HG03457 (cell line): Measurements from ENCODE around the gene CCDC148.
"Not testable (repeated sequence)": the region's sequence is repeated elsewhere in the genome, so short reads cannot be mapped to it uniquely, and the experiment has no call there.

Source experiments
- ATAC-seq: cut with Tn5 transposase; IDR thresholded peaks from one replicate; pipeline ENCODE4 v1.9.1; 2021; ENCODE audit warnings: moderate number of reproducible peaks; ENCODE audit not compliant: unreplicated experiment

CCDC148 gene

GRCh38 chr2:158223066-158223465 is 233.5 kb downstream of the CCDC148 start:
- ATAC-seq, result not testable (repeated sequence)

- no peak for ATAC-seq
Measured at GRCh38 chr2:158221063-158222020, 235.2 kb downstream of the CCDC148 start.

GRCh38 chr2:158217593-158217992 is 239.0 kb downstream of the CCDC148 start:
- no peak for ATAC-seq

GRCh38 chr2:158214431-158214830 is 242.1 kb downstream of the CCDC148 start:
- peak; percentile 79 for ATAC-seq

GRCh38 chr2:158213773-158214172 is 242.8 kb downstream of the CCDC148 start:
- no peak for ATAC-seq

GRCh38 chr2:158212301-158212700 is 244.3 kb downstream of the CCDC148 start:
- no peak for ATAC-seq

- ATAC-seq, result no peak
Measured at GRCh38 chr2:158211502-158211901, 245.1 kb downstream of the CCDC148 start.

GRCh38 chr2:158207354-158207753 is 249.2 kb downstream of the CCDC148 start:
- no peak for ATAC-seq

GRCh38 chr2:158205215-158205614 is 251.3 kb downstream of the CCDC148 start:
- no peak for ATAC-seq

GRCh38 chr2:158204741-158205165 is 251.8 kb downstream of the CCDC148 start:
- ATAC-seq, result no peak

- ATAC-seq, result no peak
Measured at GRCh38 chr2:158202161-158202815, 254.3 kb downstream of the CCDC148 start.

GRCh38 chr2:158199928-158200650 is 256.5 kb downstream of the CCDC148 start:
- no peak for ATAC-seq

GRCh38 chr2:158197940-158198339 is 258.6 kb downstream of the CCDC148 start:
- ATAC-seq, result no peak

- no peak for ATAC-seq
Measured at GRCh38 chr2:158194229-158194628, 262.3 kb downstream of the CCDC148 start.

- no peak for ATAC-seq
Measured at GRCh38 chr2:158192515-158193443, 263.8 kb downstream of the CCDC148 start.

- peak; percentile 80 for ATAC-seq
Measured at GRCh38 chr2:158191076-158191895, 265.3 kb downstream of the CCDC148 start.

GRCh38 chr2:158189526-158189925 is 267.0 kb downstream of the CCDC148 start:
- no peak for ATAC-seq

GRCh38 chr2:158187908-158188307 is 268.6 kb downstream of the CCDC148 start:
- no peak for ATAC-seq

- ATAC-seq, result no peak
Measured at GRCh38 chr2:158184556-158185343, 271.8 kb downstream of the CCDC148 start.
